LNCaP clone FGC (cell line): ENCODE results near the gene CRLF2.
"Not testable (repeated sequence)": the region's sequence is repeated elsewhere in the genome, so short reads cannot be mapped to it uniquely, and the experiment has no call there.

Source experiments
- DNase-seq: peaks from one replicate; pipeline ENCODE4 v3.0.0-alpha.2; 2011; ENCODE audit warnings: low read depth
- H3K4me3 ChIP-seq: 2 replicates; pipeline ENCODE4 v1.5.1; 2011; ENCODE audit warnings: mild to moderate bottlenecking, low read depth, low read length, control low read depth
- CTCF ChIP-seq: IDR thresholded peaks from 2 replicates; pipeline ENCODE4 v1.5.1; 2012; ENCODE audit warnings: mild to moderate bottlenecking; ENCODE audit not compliant: control insufficient read depth, insufficient read depth; ENCODE audit errors: extremely low read depth

Gene CRLF2

GRCh38 chrX:1164322-1165288 lies 47.8 kb downstream of the CRLF2 start:
- DNase-seq, result no peak
- H3K4me3 ChIP-seq, result no peak overlapping the region
- TF ChIP-seq CTCF, result no peak

GRCh38 chrX:1163231-1163630 lies 49.2 kb downstream of the CRLF2 start:
- DNase-seq, result no peak
- no peak for TF ChIP-seq CTCF
- no peak overlapping the region for H3K4me3 ChIP-seq

- no peak for TF ChIP-seq CTCF
- H3K4me3 ChIP-seq, result no peak overlapping the region
- no peak for DNase-seq
Measured at GRCh38 chrX:1162119-1162916, 50.1 kb downstream of the CRLF2 start.

- H3K4me3 ChIP-seq, result no peak overlapping the region
- DNase-seq, result no peak
- TF ChIP-seq CTCF, result no peak
Measured at GRCh38 chrX:1159548-1159947, 52.9 kb downstream of the CRLF2 start.

- H3K4me3 ChIP-seq, DNase-seq: not testable (repeated sequence)
Measured at GRCh38 chrX:1156681-1157455, 55.6 kb downstream of the CRLF2 start.

- no peak for DNase-seq
- no peak for TF ChIP-seq CTCF
- no peak overlapping the region for H3K4me3 ChIP-seq
Measured at GRCh38 chrX:1153940-1154339, 58.5 kb downstream of the CRLF2 start.

GRCh38 chrX:1152090-1152489 lies 60.4 kb downstream of the CRLF2 start:
- no peak for TF ChIP-seq CTCF
- DNase-seq, result no peak
- no peak overlapping the region for H3K4me3 ChIP-seq
